Measurements from ENCODE around the gene TRIM47.

TRIM47 gene

DNA sequence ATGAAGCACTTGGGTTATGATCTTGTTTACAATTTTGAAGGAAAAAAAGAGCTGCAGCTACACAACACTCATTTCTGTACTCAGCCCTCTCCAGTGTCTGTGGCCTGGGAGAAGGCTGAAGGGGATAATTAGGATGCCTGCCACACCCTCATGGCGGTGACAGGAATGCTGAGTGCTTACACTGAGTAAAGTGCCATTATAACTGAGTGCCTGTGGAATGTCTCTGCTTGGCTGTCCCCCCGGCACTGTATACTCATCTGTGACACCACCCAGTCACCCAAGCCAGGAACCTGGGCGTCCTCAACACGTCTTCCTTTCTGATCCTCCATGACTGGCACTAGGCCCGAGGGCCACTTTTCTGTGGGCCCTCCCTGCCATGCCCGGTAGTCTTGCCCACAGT lies 29.8 kb upstream of the TRIM47 start:
- no peak for DNase-seq

- DNase-seq: no peak
These were observed 27.9 kb upstream of the TRIM47 start for GRCh38 chr17:75906143-75906884.

DNA sequence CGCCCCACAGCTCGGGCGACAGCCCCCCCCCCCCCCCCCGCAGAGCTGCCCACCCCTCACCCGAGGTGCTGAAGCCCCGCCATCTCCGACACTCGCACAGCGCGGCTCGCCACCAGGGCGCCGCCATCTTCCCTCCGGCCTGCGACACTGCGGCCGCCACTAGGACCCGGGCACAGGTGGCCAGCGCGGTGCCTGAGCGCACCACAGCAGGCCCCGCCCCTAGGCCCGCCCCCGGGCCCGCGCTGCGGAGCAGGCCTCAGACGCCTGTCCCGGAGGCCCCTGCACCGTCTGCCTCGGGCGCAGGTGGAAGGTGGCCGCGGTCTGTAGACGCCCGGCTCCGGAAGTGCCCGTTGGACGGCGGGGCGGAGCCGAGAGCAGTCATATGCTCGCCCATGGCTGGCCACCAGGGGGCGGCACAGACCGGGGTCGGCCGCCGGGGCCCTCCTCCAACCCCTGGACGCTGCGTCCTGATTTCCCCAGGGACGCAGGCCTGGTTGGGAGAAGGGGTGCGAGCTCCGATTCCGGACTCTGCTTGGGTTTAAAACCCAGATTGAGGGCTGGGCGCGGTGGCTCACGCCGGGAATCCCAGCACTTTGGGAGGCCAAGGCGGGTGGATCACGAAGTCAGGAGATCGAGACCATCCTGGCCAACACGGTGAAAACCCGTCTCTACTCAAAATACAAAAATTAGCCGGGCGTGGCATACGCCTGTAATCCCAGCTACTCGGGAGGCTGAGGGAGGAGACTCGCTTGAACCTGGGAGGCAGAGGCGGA lies 26.6 kb upstream of the TRIM47 start, which contains the start of gene MRPL38:
Gene MRPL38, minus strand, starts transcription at position 136 of the 773 bp plus-strand sequence. Its CDS starts 9 bp downstream, at position 127.
- DNase-seq: peak; percentile 95

- no peak for DNase-seq
These were observed 24.0 kb upstream of the TRIM47 start for GRCh38 chr17:75902406-75902805.

DNA sequence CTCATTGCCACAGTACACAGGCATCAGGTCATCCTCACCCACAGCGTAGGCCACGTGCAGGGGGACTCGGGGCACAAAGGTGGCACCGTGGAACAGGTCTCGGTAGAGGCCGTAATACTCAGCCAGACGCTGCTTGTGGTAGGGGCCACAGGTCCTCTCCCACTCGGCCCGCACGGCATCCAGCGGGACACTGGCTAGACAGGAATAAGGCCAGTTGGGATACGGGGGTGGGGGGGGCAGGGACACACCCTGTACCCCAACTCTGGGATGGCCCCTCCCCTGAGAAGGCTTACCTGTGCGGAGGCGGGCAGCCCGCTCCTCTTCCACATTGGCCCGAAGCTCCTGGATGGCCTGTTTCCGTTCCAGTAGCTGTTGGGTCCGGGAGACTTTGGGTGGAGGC lies 23.3 kb upstream of the TRIM47 start:
- no peak for DNase-seq

GRCh38 chr17:75900691-75901533 lies 22.5 kb upstream of the TRIM47 start:
- no peak for DNase-seq

GRCh38 chr17:75899767-75900468 lies 21.5 kb upstream of the TRIM47 start:
- DNase-seq: no peak

- DNase-seq: no peak
These were observed 21.0 kb upstream of the TRIM47 start for GRCh38 chr17:75899353-75899752.

- no peak for DNase-seq
These were observed 20.4 kb upstream of the TRIM47 start for GRCh38 chr17:75898791-75899190.

DNA sequence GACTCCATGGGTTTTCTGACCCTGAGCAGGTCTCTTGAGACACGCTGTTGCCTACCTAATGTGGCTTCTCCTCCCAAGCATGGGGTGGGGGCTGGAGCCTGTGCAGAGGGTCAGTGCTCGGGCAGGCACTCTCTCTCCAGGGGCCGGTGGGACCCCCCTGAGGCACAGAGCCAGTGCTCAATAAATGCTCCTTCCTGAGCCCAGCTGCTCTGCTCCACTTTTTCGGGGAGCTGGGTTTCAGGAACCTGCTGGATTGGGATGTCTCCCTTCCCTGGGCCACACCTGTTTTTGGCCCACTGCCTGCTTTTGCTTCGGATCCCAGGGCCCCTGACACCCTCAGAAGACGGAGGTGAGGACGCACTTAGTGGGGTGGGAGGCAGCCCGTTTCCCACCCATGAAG lies 19.7 kb upstream of the TRIM47 start:
- no peak for DNase-seq

- no peak for DNase-seq
These were observed 19.0 kb upstream of the TRIM47 start for GRCh38 chr17:75897160-75898019.

DNA sequence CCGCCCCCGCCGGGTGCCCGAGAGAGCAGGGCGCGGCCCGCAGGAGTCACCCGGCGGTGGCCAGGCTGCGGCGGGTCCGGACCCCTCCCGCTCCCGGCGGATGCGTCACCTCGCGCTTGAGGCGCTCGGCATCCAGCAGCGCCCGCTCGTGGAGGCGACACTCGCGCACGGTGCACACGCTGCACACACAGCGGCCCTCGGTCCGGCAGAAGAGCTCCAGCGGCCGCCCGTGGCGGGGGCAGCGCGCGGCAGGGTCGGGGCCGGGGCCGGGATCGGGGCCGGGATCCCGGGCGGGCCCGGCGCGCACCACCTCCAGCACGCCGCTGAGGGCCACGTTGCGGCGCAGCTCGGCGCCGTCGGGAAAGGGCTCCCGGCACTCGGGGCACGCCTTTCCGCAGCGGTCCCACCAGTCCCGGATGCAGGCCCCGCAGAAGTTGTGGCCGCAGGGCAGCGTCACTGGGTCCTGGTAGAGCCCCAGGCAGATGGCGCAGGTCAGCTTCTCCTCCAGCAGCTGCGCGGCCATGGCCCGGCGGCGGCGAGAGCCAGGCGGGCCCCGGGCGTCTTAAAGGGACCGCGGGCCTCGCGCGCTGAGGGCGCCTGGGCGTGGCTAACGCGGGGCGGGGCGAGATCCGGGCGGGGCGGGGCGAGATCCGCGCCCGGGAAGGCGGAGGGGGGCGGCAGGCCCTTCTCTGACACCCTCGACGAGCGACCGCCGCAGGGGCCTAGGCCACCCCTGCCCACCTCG lies 18.2 kb upstream of the TRIM47 start, which contains the start of gene TRIM65:
Gene TRIM65, minus strand, starts transcription at position 537 of the 745 bp plus-strand sequence. Its CDS starts 14 bp downstream, at position 523.
- peak; percentile 86 for DNase-seq

- peak; percentile 49 for DNase-seq
These were observed 17.2 kb upstream of the TRIM47 start for GRCh38 chr17:75895370-75896155.

- no peak for DNase-seq
These were observed 15.8 kb upstream of the TRIM47 start for GRCh38 chr17:75894049-75894733.

- DNase-seq: no peak
These were observed 15.1 kb upstream of the TRIM47 start for GRCh38 chr17:75893305-75894048.

DNA sequence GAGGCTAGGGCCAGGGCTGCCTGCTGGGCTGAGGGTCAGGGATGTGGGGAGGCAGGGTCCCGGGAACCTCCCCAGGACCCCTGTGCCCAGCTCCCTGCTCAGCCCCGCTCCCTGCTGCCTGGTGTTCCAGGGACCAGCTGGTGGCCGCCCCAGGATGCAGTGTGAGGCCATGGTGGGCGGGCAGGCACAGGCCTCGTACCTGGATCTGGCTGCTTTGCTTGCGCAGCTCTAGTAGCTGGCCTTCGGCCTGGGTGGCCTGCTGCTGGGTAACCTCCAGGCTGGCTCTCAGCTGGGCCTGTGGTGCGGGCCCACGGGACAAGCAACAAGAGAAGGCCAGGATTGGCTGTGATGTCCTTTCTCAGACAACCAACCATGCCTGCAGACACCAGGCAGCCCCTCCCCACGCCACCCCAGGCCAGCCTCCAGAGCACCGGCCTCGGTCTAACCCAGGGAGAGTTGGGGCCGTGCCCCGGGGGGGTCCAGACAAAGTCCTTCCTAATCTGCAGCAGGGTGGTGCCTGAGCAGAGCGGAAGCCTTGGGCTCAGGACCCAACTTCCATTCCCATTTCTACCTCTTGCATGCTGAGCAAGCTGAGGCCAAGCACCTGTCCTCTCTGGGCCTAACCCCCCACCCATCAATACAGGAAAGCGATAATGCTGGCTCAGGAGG lies 14.3 kb upstream of the TRIM47 start:
- no peak for DNase-seq

GRCh38 chr17:75891605-75892555 lies 13.5 kb upstream of the TRIM47 start:
- DNase-seq: no peak
